T-helper 1 cell treated with Interleukin-12 subunit alpha and Interleukin-12 subunit beta and Interleukin-4 antibody, amounts not matched to agents 30 ng/mL and 1 ng/mL, for 36 hours (primary cell): ENCODE results near the gene TIFAB. TPM values are rescaled to one million over a fixed set of nuclear protein-coding genes. Genes with fewer than 3 reads are reported as not detected.

Experiments
- intact Hi-C: fragments of 100-400 bp; cut with micrococcal nuclease; formaldehyde crosslinking; loops from one replicate; pipeline ENCODE4 v1.15.1; 2024
- total RNA-seq: library from RNA; stranded (reverse); gene quantifications from 2 replicates; pipeline ENCODE4 v1.2.3, GENCODE V29; 2022

TIFAB gene
- total RNA-seq, 1 donor from 2014 or later, result not detected

GRCh38 chr5:135444360-135444759, 7.8 kb downstream of the TIFAB start:
- intact Hi-C loops, result no loop called here

- intact Hi-C loops, result no loop called here
Observed at GRCh38 chr5:135443161-135443960, 8.8 kb downstream of the TIFAB start.

GRCh38 chr5:135442431-135443160, 9.6 kb downstream of the TIFAB start:
- intact Hi-C loops, result no loop called here

- intact Hi-C loops, result no loop called here
Observed at GRCh38 chr5:135441919-135442318, 10.2 kb downstream of the TIFAB start.

GRCh38 chr5:135441350-135441831, 10.8 kb downstream of the TIFAB start:
- intact Hi-C loops, result no loop called here

- intact Hi-C loops, result no loop called here
Observed at GRCh38 chr5:135440916-135441315, 11.2 kb downstream of the TIFAB start.

GRCh38 chr5:135439231-135440205, 12.6 kb downstream of the TIFAB start:
- intact Hi-C loops, result no loop called here

GRCh38 chr5:135438636-135439221, 13.4 kb downstream of the TIFAB start:
- intact Hi-C loops, result no loop called here

- intact Hi-C loops, result no loop called here
Observed at GRCh38 chr5:135437796-135438560, 14.2 kb downstream of the TIFAB start.

- intact Hi-C loops, result no loop called here
Observed at GRCh38 chr5:135437422-135437795, 14.7 kb downstream of the TIFAB start.

GRCh38 chr5:135436951-135437418, 15.2 kb downstream of the TIFAB start:
- intact Hi-C loops, result no loop called here

GRCh38 chr5:135435467-135436330, 16.5 kb downstream of the TIFAB start:
- intact Hi-C loops, result no loop called here

- intact Hi-C loops, result no loop called here
Observed at GRCh38 chr5:135434591-135435466, 17.3 kb downstream of the TIFAB start.

GRCh38 chr5:135433681-135434426, 18.3 kb downstream of the TIFAB start:
- intact Hi-C loops, result no loop called here

GRCh38 chr5:135432113-135432512, 20.0 kb downstream of the TIFAB start:
- intact Hi-C loops, result no loop called here

GRCh38 chr5:135430135-135430437, 22.1 kb downstream of the TIFAB start:
- intact Hi-C loops, result no loop called here

- intact Hi-C loops, result loop anchor here (5.0 kb wide), 1 partner anchor 237 kb away; no protein-coding TSS in a partner anchor
Observed at GRCh38 chr5:135429301-135430134, 22.6 kb downstream of the TIFAB start.
